NCI-H748 treated with DMSO at 0.1 percent for 48 hours (cell line): ENCODE data around the gene BLVRA.

ENCODE experiments used
- DNase-seq: peaks from one replicate; lab custom pipeline; 2025; lab: John Stamatoyannopoulos, UW

BLVRA gene

DNA sequence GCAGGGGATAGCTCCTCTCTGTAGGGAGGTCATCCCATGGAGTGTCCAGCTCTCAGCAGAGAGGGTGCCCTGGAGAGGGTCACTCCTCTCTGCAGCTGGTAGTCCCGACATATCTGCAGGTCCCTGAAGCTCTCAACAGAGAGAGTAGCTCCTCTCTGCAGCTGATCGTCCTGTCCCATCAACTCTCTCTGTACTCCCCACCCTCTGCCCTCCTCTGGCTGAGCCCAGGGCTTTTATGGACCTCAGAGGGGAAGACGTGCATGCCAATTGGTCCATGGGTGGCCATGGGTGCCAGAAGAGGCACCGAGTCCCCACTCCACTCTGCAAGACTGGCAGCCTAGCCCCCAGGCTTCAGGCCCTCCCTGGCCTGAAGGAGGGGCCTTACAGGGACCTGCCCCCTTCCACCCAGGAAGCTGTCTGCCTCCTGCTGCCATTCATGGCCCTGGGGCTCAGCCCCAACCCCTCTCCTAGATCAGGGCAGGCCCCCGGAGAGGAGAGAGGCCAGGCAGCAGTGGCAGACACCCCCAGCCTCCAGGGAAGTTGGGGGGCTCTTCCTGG, 9.0 kb upstream of the BLVRA start:
- no peak for DNase-seq

DNA sequence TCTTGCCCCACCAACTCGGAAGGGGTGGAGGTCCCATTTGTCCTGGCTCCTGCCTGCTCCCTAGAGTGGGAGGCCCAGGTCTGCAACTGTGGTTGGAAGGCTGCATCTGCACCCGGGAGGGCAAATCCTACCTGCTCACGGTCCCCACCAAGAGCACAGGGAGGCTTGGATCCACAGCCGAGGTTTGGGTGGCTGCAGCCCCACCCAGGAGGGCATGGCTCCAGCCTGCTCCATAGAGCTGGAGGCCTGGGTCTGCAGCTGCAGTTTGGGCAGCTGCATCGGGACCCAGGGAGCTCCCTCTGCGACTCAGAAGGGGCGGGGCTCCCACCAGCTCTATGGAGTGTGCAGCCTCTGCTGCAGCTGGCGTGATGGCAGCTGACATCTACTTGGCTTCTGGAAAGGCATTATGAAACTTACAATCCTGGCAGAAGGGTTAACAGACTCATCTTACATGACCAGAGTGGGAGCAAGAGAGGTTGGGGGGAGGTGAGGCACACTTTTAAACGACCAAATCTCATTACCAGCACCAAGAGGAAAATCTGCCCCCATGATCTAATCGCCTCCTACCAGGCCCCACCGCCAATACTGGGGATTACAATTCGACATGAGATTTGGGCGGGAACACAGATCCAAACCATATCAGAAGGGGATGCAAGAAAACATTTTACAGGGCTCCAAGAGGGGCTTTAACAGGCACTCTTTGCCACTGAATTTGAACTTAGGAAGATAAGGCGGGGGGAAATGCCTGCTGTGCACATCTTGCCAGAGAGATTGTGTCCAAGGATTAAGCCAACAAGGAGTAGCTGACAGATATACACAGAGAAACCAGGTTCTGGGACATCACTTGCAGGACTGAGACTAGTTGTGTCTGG, 8.2 kb upstream of the BLVRA start:
- no peak for DNase-seq

DNA sequence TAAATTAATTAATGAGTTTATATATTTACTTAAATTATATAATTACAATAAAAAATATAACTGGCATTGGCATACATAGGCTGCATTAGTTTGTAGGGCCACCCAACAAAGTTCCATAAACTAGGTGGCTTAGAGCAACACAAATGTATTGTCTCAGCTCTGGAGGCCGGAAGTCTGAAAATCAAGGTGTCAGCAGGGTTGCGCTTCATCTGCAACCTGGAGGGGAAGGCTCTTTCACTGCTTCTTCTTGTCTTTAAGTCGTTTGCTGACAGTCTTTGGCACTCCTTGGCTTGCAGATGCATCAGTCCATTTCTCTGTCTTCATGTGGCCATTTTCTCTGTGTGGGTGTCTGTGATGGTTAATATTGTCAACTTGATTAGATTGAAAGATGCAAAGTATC, 6.1 kb upstream of the BLVRA start:
- DNase-seq: no peak

DNA sequence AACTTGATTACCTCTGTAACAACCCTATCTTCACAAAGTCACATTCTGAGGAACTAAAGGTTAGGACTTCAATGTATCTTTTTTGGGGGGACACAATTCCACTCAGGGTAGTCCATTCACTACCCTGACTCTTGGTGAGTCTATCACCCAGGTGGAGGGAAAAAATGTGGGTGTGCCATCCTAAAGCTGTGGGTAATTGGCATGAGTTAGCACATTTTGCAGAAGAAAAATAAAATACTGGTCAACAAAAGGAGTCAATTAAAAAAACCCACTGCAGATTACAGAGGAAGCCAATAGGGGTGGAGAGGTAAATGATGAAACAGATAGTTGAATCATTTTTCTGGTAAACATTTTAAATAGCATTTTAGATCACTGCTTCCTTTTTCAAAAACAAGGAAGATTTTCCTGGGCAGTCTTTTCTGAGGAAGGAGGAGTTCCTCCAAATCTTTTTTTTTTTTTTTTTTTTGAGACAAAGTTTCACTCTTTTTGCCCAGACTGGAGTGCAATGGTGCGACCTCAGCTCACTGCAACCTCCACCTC, 5.1 kb upstream of the BLVRA start:
- DNase-seq: no peak

DNA sequence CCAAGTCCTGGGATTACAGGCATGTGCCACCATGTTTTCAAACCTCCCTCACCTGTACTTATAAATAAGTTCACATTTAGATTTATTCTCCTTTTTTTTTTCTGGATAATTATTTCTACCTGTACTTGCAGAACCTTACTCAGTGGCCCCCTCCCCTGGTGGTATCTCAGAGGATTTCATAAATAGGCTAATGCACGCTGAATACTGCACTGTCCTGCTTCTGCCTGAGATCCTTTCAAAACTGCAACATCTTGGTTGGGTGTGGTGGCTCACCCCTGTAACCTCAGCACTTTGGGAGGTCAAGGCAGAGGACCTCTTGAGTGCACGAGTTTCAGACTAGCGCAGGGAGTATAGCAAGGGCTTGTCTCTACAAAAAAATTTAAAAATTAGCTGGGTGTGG, 4.6 kb upstream of the BLVRA start:
- DNase-seq: no peak

DNA sequence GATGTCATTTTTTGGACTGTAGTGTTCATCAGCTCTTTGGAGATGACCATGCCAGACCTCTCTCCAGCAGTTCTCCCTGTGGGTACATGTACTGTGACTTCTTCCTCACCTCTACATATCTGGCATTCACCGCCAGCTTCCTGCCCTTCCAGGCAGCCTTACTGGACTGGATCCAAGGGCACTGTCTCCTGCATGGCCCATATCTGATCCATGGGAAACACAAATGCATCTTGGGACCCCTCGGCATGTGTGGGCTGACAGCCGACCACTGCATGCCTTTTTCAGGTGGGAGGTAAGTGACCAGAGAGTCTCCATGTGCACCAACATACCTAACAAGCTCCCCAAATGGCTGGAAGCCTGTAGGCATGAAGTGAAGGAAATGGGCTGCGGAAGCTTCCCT, 3.9 kb upstream of the BLVRA start:
- no peak for DNase-seq

DNA sequence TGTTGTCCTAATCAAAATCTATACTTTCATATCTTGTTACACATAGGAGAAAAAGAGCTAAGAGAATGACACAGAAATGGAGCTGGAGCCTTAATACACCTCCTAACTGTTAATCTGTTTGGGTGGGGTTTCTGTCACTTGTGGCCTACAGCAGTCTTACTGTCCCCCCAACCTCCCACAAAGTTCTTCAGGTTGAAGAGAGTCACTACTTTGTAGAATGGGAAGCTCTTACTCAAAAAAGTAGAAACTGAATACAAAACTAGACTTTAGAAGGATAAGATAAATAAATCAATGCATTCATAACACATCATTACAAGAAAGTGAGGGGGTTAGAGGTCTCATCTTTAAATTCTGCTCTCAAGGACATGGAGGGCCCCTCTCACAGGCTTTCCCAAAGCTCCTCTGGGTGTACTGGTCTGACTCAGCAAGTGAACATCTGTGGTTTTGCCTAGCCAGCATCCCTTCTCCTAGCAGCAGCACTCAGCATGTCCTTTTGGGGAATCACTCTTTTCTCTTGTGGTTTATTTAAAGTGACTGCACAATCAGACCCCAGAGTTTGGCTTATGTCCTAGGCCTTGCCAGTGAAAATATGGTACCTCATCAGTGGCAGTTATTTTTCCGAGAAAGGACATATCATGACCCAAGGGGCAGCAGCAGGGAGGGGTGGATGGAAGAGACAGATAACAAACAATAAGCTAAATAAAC, 2.0 kb upstream of the BLVRA start:
- DNase-seq: no peak

DNA sequence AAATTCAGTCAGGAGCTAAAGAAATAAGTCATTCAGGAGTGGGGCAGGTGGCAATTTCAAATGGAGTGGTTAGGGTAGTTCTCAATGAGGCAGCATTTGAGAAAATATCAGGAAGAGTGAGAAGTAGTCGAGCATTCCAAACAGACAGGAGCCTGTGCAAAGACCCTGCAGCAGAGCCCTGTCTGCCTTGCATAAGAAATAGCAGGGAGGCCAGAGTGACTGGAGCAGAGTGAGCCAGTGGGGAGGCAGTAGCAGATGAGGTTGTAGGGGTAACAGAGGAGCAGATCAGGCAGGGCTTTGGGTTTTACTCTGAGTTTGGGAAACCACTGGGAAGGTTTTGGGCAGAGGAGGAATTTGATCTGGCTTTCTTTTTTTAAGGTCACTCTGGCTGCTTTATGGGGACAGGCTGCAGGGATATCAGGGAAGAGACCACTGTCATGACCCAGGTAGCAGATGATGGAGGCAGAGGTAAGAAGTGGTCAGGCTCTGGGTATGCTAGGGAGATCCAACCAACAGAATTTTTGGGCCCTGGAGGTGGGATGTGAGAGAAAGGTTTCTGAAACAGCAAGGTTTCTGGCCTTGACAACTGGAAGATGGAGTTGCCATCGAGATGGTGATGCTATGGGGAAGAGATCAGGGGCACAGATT, 1.3 kb upstream of the BLVRA start:
- DNase-seq: no peak

DNA sequence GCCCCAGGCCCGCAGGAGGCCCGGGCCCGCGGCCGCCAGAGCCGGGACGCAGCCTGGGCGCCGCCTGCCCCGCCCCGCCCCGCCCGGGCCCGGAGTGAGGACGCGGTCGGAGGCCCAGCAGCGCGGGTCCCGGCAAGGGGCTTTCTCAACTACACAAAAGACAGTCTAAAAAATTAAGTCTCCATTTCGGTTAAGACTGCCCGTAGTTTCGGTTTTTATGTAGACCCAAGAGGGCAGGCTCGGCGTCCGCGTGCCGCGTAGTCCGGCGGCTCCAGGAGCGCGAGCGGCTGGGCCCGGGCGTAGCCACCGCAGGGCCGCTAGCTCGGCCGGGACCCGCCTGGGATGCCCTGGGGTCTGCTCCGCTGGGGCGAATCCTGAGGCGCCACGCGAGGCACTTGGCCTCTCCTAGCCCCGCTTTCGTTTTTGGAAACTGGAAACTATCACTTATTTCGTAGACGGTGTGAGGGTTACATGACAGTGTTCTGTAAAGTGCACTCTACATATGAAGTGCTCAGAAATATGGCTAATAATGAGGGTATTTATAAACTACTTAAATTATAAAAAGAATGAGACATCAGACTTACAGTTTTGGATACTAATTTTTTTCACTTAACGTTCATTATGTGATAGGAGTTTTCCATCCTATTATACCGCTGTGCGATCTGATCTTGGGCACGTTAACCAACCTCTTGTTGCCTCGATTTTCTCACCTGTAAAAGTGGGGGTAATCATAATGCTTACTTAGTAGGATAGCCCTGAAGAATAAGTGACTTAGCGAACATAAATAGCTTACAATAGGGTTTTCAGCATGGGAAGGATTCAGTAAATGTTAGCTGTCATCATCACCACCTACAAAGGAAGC, 573 bp downstream of the BLVRA start:
- peak; percentile 18 for DNase-seq

DNA sequence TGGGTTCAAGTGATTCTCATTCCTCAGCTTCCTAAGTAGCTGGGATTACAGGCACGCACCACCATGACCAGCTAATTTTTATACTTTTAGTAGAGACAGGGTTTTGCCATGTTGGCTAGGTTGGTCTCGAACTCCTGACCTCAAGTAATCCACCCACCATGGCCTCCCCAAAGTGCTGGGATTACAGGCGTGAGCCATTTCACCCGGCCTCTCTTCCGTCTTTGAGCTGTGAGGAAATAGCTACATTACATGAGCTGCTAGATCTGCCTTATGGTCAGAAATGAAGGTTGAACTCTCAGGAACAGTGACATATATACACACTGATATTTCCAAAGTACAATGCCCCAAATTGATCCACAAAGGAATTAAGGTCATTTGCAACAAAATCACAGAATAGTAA, 2.4 kb downstream of the BLVRA start:
- DNase-seq: no peak

DNA sequence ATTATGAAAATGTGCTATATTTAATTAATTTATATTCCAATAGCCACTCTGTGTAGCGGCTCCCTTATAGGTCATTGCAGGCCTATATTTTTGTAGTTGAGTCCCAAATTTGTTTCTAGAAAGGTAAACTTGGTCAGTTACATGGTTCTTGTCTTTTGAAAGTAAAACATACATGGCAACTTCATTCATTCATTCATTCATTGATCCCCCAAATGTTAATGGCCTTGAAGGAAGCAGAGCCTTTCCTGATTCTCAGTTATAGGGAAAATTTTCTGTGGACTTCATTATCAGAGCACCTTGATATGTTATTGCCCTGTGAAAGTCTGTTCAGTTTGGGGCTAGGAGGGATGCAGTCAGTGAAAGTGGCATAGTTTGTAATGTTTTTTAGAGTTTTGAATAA, 2.9 kb downstream of the BLVRA start:
- no peak for DNase-seq

DNA sequence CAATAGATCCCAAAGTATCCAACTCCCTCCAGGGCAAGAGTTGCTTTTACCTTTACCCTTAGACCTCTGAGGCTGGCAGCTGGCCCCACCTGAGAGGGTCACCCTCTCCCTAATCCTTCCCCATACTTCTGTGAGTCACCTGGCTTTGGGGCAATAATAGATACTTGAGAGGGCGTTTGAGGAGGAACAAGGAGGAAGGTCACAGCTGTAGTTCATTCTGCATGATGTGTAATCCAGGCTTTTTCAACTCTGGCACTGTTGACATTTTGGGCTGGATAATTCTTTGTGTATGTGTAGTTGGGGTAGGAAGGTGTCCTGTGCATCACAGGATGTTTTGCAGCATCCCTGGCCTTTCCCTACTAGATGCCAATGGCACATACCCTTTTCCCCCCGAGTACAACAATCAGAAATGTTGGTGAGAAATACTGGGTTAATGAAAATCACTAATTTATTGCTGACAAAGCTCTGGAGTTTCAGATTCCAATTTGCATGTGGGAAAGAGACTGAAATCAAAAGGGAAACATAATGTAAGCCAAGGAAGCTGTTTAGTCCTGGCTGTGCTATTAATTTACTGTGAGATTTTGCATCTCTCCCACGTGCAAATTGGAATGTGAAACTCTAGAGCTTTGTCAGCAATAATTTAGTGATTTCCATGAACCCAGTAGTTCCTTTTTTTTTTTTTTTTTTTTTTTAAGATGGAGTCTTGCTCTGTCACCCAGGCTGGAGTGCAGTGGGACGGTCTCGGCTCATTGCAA, 3.6 kb downstream of the BLVRA start:
- DNase-seq: no peak

DNA sequence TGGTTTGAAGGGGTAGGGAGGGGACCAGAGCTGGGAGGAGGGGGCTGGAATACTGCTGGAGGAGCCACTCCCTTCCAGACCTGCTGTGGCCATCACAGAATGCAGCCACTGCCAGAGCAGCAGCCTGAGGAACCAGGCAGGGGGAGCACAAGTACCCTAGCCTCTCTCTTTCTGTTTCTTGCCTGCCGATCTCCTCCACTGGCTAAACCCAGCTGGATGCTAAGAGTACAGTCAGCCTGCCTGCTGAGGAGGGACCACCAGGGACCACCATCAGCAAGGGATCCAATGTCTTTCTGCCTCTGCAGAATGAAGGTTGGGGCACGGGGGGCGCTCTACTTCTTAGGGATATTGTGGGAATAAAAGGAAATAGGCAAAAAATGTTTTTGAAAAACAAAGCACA, 4.7 kb downstream of the BLVRA start:
- DNase-seq: no peak

DNA sequence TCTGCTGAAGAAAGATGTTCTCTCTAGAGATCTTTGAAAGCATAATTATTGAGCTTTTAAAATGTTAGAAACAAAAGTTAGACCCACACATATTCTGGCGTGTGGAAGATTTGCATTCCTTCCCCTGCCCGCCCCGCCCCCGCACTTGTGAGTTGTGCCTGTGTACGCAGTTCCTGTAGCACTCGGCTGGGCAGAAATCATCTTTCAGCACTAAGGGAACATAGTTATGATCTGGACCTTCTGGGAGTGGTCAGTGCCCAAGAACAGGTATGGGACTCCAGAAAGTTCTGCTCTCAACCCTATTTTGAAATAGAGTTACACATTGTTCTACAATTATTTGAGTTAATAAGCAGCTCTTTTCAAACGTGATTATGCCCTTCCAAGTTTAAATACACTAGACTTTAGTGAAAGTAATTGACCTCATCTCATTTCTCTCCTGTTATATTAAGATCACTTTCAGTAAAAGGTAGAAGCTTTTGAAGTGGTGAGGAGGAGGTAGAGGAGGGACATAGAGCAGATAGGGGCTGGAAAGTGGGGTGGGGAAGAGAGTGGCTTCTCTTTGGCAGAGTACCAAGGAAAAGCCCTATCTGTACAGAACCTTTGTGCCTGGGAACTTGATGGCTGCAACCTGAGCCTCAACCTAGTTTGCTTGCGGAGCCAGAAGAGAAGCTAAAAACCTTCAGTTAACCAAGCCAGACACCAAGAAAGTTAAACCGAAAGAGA, 5.7 kb downstream of the BLVRA start:
- no peak for DNase-seq

DNA sequence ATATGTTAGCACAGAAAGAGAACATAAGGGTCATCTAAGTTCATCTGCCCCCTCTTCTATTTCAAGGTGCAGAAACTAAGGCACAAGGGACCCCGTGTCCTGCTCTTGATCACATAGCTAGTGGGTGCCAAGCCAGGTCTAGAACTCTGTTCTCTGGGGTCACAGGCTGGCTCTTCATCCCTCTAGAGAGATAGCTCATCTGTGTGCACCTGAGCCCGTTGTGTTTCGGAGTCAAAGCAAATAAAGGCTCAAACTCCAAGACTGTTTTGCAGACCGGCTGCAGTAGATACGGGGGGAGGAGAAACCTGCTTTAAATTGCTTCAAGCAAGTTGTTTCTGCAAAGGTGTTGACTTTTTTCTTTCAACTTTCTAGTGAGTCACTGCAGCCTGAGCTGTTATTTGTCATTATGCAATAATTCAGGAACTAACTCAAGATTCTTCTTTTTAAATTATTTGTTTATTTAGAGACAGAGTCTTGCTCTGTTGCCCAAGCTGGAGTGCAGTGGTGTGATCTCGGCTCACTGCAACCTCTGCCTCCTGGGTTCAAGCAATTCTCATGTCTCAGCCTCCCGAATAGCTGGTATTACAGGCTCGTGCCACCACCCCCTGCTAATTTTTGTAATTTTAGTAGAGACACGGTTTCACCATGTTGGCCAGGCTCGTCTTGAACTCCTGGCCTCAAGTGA, 6.5 kb downstream of the BLVRA start:
- DNase-seq: no peak

DNA sequence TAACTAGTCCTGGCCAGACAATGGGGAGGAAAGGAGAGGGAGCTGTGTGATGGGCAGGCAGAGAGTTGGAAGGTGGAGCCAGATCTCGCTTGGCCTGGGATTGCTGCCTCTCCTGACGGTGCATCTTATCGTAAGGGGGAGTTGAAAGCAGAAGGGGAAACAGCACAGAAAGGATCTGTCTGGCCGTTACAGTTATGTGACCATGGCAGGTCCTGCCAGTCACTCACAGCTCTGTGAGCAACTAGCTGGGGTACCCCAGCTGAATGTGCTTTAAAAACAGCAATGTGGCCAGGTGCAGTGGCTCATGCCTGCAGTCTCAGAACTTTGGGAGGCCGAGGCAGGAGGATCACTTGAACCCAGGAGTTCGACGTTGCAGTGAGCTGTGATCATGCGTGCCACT, 8.1 kb downstream of the BLVRA start:
- no peak for DNase-seq

DNA sequence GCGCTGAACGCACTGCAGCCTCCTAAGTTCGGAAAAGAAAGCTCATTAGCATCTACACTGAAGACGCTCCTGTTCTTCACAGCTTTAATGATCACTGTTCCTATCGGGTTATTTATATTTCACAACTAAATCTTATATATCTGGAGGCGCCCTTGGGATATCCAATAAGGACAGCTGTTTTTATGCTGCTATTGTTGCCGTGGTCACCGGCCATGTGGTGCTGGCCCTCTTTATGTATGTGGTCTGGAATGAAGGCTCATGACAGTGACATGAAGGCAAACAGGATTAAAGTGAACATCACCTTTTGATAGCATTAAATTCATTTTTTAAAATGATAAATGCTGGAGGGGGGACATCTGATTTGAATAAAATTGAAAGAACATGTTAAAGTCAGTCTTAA, 8.8 kb downstream of the BLVRA start:
- DNase-seq: no peak

DNA sequence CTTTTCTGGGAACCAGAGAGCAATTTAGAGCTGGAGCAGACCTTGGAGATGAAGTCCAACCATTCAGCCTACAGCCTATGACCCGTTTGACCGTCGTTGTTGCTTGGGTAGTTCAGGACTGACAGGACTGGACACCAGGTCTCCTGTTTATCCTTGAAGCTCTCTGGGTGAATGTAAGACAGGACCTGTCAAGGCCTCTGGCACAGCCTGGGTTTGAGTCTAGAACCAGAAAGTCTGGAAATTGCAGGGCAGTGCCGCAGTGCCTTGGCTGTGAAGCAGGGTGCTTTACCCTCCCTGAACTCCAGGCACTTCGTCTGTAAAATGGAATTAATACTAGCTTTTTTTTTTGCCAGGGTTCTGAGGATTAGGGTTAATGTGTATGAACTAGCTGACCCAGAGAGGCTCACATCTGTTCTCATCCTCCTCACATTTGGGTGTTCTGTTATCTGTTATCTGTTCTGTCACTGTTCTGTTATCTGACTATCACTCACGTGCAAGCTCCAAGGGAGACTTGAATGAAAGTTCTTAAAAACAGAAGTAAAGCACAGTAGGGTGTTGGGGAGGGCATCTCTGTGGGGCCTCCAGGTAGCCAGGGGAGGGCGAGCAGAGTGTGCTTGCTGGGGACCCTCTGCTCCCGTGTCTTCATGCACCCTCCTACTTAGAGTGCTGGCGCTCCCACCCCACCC, 9.9 kb downstream of the BLVRA start:
- no peak for DNase-seq

DNA sequence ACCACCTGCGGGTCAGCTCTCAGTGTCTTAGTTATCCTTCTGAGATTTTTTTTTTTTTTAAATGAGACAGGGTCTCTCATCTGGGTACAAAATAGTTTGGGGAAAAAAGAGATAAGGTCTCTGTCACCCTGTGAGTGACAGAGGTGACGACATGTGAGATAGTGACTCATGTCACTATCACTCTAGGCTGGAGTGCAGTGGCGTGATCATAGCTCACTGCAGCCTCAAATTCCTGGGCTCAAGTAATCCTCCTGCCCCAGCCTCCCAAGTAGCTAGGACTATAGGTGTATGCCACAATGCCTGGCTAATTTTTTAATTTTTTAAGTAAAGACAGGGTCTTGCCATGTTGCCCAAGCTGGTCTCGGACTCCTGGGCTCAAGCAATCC, 10.4 kb downstream of the BLVRA start:
- DNase-seq: no peak
